ENCODE measurements around the gene ABCG4.
"Not testable (repeated sequence)": the region's sequence is repeated elsewhere in the genome, so short reads cannot be mapped to it uniquely, and the experiment has no call there.

Gene ABCG4

DNA sequence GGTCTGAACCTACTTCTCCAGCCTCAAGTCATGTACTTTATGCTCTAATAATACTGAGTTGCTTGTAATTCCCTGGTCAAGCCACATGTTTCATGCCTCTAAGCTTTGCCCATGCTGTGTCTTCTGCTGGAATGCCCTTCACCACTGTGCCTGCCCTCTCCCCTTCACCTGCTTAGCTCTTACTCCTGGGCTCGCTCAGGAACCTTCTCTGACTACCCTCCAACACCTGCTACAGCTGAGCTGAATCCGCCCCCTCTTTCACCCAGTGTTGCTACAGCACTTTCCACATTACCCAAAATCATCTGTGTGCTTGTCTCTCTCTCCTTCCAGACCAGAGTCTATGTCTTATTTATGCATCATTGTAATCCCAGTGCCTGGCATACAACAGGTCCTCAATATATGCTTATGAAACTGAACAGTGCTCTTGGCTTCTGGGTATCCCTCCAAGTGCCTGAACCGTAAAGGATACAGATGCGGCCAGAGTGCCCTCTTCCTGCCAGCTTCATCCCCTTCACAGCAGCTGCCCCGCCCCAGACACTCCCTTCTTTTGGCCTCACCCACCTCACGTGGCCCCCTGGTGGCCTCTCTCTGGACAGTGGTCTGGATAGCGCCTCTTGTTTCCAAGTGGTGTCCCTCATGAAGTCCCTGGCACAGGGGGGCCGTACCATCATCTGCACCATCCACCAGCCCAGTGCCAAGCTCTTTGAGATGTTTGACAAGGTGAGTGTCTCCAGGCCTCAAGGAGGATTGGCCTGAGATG lies 7.1 kb downstream of the ABCG4 start:
- DNase-seq = no peak

DNA sequence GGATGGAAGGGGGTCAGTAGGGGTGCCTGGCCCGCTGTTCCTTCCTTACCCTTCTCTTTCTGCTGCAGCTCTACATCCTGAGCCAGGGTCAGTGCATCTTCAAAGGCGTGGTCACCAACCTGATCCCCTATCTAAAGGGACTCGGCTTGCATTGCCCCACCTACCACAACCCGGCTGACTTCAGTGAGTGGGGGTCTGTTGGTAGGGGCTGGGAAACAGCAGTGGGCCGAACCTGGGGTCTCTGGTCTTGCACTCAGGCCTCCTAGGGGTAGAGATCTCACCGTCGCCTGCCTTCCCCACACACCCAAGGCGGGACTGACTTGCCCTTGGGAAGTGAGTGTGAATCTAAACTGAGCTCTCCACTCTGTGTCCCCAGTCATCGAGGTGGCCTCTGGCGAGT lies 7.6 kb downstream of the ABCG4 start:
- DNase-seq = no peak

DNA sequence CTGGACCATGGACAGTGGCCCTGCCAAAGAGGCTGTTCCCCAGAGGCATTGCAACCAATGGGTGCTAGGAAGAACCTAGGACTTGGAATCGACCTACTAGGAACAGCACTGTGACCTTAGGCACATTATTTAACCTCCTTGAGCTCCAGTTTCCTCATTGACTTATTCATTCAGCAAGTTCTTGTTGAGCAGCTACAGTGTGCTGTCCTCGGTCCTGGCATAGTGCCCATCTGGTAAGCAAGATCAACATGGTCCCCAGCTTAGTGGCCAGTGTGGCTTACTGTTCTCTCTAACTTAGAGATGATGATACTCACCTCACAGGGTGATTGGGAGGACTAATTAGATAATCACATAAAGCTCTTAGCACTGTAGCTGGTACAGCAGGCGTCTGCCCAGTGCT lies 8.2 kb downstream of the ABCG4 start:
- DNase-seq = no peak

DNA sequence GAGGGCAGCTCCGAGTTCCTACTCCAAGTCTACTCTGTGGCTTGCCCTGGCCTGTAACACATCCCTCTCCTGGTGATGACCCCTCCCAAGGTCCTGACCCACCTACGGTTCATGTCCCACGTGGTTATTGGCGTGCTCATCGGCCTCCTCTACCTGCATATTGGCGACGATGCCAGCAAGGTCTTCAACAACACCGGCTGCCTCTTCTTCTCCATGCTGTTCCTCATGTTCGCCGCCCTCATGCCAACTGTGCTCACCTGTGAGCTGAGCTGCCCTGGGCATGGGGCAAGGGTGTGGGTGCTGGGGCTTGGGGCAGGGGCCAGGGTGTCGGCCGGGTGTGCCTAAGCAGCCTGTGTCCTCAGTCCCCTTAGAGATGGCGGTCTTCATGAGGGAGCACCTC lies 9.6 kb downstream of the ABCG4 start:
- DNase-seq = no peak

DNA sequence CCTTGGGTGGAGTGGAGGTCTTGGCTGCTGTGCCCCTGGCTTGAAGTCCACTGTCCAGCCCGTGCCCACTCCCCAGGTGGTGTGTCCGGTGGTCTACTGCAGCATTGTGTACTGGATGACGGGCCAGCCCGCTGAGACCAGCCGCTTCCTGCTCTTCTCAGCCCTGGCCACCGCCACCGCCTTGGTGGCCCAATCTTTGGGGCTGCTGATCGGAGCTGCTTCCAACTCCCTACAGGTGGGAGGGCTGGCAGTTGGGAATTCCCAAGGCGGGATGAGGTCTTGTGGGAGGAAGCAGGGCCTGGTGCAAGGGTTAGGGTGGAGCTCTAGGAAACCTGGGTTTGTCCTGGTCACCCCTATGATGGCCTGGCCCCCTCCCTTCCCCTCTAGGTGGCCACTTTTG lies 11.3 kb downstream of the ABCG4 start:
- DNase-seq = no peak

DNA sequence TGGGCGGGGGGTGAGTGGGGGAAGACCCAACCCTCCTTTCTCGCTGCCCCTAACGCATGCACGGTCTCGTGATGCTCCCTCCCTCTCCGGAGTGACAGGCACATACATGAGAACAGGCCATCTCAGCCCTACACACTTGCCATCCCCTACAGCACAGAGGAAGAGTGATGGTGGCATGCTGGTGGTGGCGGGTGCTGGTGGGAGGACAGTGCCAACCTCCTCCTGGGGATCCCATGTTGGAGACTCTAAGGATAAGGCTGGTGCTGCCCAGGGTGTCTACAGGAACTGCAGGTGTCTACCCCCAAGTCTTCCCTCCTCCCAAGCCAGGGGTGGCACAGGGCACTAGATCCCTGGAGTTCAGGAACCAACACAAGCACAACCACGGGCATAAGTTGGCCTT lies 13.0 kb downstream of the ABCG4 start:
- no peak for DNase-seq

DNA sequence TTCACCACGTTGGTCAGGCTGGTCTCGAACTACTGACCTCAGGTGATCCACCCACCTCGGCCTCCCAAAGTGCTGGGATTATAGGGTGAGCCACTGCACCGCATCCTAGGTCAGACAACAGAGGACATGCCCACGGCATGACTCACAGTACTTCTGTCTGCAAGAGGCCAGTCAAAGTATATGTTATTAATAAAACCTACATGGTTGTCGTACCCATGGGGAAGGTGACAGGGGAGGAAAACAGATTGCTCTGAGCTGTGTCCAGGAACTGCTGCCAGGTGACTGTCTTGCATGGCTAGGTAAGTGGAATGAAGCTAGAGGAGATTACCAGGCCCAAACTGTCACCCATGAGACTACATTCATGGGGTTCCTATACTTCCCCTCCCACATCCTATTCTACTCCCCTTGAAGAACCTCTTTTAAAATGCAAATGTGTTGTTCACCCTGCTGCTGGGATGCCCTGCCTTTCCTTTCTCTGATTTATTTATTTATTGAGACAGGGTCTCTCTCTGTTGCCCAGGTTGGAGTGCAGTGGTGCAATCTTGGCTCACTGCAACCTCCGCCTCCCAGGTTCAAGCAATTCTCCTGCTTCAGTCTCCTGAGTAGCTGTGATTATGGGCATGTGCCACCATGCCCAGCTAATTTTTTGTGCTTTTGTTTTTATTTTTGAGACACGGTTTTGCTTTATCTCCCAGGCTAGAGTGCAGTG lies 17.7 kb downstream of the ABCG4 start:
- no peak for DNase-seq

DNA sequence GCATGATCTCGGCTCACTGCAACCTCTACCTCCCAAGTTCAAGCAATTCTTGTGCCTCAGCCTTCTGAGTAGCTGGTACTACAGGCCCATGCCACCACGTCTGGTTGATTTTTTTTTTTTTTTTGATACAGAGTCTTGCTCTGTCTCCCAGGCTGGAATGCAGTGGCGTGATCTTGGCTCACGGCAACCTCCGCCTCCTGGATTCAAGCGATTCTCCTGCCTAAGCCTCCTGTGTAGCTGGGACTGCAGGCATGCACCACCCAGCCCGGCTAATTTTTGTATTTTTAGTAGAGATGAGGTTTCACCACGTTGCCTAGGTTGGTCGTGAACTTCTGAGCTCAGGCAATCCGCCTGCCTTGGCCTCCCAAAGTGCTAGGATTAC lies 18.2 kb downstream of the ABCG4 start:
- DNase-seq = not testable (repeated sequence)

DNA sequence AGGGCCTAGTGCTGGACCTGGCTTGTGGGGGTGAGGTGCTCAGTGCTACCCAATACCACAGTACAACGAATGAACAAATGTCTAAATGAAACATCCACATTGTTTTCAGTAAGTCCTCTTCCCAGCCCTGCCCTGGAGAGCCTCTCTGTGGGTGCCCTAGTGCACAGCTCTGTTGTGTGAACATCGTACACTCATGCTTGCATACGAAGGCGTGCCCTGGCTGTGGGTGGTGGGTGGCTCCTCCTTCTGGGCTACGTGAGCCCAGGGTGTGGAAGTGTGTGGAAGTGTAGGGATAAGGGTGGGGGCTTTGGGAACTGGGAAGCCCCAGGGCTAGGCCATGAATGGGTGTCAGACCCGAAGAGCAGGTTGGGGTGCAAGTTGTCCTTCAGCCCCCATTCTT lies 19.1 kb downstream of the ABCG4 start:
- no peak for DNase-seq

DNA sequence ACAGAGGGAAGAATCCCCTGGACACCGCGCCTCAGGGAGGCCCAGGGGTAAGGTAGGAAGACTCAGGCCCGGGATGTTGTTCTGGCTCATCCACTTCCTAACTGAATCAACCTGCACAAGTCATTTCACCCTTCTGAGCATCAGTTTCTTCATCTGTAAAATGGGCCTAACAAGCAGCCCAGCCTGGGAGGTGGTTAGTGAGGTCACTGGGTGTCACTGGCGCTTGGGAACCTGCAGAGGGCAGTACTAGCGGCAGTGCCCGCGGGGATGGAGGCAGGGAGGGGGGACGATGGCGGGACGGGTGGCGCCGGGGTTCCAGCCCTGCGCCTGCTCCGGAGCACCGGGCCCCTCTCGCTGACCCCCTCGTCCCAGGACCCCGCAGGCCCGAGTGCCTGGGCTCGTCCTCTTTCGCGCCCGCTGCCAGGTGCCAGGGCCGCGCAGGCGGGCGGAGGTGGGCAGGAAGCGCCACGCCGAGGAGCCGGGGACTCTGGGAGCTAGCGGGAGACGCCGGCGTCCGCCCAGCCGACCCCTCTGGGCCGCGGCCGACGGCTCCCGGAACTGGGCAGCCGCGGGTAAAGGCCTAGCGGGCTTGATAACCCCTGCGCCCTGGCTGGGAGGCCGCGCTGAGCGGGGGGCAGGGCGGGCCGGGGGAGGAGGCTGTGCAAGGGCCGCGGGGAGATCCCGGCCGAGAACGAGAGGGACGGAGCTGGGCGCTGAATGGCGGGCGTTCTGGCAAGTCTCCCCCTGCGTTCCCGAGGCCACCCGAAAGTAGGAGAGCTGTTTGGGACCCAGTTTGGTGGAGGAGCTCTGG lies 19.8 kb downstream of the ABCG4 start, which contains the start of gene NLRX1:
Gene NLRX1 (plus strand): TSS at position 255 of the 811 bp plus-strand sequence. CDS start 2,679 bp downstream, outside the sequence.
- peak; percentile 26 for DNase-seq

DNA sequence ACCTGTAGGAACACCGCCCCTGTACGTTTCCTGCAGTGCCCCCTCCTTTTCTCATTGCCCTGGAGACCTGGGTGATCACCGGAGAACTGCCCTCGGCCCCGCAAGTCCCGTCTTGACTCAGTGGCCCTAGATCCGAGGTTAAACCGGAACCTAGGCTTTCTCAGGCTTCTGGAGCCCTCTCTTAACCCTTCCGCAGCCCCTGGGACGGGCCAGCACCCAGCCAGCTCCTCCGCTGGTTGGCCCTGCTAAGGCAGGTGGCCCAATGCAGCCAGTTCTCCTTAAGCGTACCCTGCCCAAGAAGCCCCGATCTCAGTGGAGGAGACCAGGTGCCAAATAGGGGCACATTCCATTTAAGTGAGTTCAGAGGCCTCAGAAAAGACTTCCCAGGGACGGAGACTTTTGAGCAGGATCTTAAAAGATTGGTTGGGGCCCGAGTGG lies 20.4 kb downstream of the ABCG4 start:
- DNase-seq = no peak

DNA sequence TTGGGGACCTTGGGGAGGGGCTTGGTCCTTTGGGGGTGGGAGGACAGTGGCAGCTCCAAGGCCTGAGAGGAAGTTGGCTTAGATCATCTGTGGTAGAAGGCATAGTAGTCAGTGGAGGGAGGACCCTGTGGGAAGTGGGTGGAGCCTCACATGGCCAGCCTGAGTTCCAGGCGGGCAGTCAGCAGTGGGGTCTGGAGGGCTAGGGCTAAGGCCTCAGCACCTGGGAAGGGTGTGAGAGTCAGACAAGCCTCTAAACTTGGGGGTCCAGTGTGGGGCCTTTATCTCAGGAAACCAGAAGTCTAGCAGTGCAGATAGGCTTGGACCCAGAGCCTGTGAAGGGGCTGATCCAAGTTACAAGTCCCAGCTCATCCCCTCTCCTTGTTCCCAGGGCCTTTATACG lies 23.7 kb downstream of the ABCG4 start:
- DNase-seq = no peak

DNA sequence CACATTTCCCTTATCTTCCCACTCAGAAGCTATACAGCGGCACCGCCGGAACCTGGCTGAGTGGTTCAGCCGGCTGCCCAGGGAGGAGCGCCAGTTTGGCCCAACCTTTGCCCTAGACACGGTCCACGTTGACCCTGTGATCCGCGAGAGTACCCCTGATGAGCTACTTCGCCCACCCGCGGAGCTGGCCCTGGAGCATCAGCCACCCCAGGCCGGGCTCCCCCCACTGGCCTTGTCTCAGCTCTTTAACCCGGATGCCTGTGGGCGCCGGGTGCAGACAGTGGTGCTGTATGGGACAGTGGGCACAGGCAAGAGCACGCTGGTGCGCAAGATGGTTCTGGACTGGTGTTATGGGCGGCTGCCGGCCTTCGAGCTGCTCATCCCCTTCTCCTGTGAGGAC lies 24.6 kb downstream of the ABCG4 start:
- DNase-seq = no peak

DNA sequence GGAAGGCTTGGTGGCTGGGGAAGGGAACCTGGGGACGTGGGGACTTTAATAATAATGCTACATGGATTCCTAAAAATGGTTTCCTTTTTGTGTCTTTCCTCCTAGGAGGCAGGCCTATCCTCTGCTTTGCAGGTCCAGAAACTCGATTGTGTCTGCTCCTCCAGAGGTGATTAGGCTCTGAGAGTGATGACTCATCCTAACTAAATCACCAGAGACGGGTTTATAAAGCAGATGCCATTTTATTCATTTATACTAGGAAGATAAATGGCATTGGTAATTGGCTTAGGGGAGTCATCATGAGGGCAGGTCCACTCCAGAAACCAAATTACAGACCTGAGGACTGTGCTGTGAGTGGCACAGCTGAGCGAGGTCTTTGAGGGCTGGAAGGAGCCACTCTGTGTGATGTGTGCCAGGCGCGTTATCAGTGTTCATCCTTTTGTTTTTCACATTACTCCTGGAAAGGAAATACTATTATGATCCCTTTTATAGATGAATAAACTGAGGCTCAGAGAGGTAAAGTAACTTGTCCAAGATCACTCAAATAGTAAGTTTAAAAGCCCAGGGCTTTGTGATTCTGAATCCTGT lies 26.7 kb downstream of the ABCG4 start:
- no peak for DNase-seq

DNA sequence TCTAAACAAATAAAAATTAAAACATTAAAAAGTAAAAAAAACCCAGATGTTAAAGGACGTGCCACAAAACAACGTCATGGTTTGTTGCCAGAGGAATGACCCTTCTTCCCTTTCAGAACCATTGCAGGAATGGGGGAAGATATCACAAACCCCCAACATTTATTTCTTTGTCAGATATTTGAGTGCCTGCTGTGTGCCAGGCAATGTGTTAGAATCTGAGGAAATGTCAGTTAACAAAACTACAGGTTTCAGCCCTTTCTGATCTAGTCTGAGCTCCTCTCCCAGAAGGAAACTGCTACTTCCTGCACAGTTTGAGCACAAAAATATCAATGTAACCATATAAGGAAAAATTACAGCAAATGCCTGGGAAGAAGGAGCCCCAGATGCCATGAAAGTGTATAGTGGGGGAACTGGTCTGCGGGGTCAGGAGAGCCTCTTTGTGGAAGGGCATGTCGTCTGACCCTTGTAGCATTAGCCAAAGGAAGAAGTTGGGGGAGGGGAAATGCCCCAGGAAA lies 29.4 kb downstream of the ABCG4 start:
- no peak for DNase-seq

DNA sequence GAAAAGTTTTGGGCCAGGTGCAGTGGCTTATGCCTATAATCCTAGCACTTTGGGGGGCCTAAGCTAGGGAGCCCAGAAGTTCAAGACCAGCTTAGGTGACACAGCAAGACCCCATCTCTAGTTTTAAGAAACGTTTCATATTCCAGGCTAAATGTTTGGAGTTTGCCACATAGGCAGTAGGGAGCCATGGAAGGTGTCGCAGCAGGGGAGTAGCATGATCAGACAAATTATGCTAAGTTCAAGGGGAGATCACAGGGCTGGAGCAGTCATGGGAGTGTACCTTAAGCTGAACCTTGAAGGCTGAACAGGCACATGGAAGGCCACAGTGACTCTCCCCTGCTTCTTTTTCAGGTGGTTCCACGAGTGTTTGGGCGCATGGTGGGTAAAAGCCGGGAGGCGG lies 30.5 kb downstream of the ABCG4 start:
- DNase-seq = no peak

DNA sequence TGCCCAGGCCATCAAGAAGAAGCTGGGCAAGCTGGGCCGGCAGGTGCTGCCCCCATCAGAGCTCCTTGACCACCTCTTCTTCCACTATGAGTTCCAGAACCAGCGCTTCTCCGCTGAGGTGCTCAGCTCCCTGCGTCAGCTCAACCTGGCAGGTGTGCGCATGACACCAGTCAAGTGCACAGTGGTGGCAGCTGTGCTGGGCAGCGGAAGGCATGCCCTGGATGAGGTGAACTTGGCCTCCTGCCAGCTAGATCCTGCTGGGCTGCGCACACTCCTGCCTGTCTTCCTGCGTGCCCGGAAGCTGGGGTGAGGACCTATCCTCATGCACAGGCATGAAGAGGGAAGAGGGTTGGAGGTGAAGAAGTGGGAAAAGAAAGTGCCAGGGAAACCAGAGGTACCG lies 31.1 kb downstream of the ABCG4 start:
- DNase-seq = peak; percentile 67

DNA sequence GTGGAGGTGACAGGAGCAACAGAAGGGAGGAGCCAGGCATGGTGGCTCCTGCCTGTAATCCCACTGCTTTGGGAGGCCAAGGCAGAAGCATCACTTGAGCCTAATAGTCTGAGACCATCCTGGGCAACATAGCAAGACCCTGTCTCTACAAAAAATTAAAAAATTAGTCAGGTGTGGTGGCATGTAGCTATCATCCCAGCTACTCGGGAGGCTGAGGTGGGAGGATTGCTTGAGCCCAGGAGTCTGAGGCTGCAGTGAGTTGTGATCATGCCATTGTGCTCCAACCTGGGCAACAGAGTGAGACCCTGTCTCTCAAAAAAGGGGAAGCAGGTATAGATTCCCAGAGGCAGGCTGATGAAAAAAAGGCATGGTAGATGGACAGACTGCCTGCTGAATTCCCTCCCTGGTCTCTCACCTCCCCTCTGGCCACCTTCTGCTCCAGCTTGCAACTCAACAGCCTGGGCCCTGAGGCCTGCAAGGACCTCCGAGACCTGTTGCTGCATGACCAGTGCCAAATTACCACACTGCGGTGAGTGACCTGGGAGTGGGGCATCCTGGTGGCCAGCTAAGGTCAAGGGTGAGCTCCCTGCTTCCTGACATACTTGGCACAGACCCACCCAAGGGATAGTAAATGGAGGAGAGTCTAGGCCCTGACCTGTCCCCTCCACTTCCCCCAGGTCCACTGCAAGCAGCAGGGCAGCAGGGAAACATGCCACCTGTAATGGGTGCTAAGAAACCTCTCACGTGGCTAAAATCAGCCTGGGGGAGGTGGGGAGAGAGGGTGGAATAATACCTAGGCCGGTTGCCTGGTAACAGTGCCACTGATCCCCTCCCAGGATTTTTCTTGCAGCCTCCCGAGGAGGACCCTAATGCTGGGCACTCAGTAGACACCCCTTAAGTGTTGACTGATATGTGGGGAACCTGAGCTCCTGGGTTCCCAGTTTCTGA lies 32.2 kb downstream of the ABCG4 start:
- DNase-seq = no peak

DNA sequence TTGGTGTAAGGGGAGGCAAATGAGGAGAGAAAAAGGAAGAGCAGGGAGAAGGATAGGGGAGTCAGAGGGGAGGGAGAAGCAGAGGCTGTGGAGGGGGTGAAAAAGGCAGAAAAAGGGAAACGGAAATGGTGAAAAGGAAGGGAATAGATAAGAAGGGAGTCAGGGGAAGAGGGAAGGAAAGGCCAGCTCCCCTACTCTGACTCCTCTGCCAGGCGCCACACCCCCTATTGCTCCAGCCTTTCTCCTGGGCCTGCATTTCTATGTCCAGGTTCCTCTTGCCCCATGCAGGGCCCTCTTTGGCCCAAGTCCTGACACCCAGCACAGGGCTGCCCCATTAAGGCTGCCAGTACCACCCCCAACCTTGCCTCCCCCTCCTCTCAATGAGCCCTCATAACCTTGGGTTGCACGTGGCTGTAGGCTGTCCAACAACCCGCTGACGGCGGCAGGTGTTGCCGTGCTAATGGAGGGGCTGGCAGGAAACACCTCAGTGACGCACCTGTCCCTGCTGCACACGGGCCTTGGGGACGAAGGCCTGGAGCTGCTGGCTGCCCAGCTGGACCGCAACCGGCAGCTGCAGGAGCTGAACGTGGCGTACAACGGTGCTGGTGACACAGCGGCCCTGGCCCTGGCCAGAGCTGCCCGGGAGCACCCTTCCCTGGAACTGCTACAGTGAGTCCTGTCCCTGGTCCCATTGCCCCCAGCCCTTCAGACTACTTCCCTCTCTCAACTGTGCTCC lies 33.0 kb downstream of the ABCG4 start:
- no peak for DNase-seq

DNA sequence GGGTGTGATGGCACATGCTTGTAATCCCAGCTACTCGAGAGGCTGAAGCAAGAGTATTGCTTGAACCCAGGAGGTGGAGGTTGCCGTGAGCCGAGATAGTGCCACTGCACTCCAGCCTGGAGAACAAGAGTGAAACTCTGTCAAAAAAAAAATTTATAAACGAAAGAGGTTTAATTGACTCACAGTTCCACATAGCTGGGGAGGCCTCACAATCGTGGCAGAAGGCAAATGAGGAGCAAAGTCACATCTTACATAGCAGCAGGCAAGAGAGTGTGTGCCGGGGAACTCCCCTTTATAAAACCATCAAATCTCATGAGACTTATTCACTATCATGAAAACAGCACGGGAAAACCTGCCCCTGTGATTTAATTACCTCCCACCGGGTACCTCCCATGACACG lies 35.5 kb downstream of the ABCG4 start:
- DNase-seq = not testable (repeated sequence)

DNA sequence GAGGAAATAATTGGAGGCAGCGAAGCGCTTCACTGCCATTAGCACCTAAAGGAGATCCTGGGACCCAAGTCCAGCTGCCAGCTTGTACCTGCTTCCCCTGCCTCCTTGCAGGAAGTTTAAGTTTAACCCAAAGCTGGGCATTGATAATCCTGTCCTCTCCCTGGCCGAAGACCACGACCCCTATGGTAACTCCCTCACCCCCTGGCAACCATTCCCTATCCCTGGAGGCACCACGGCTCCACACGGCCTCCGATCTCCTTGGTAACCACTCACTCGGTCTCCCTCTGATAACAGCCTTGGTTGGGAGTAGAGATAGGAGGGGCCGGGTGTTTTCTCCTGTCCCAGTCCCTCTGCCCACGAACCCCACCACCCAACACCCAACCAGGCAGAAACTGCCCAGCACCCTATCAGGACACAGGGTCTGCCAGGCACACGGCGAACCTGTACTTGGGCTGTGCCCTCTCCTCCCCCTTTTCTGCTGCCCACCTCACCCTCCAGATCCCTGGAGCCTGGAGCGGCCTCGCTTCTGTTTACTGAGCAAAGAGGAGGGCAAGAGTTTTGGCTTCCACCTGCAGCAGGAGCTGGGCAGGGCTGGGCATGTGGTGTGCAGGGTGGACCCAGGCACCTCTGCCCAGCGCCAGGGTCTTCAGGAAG lies 37.3 kb downstream of the ABCG4 start:
- DNase-seq = no peak

Measured in NCI-H187 treated with DMSO at 0.1 percent for 48 hours (cell line).